Measurements from ENCODE around the gene WNT7B. TPM values are rescaled to one million over a fixed set of nuclear protein-coding genes. Genes with fewer than 3 reads are reported as not detected.

Gene WNT7B
- total and polyA plus RNA-seq, 5 experiments from 2014 or later = not detected

DNA sequence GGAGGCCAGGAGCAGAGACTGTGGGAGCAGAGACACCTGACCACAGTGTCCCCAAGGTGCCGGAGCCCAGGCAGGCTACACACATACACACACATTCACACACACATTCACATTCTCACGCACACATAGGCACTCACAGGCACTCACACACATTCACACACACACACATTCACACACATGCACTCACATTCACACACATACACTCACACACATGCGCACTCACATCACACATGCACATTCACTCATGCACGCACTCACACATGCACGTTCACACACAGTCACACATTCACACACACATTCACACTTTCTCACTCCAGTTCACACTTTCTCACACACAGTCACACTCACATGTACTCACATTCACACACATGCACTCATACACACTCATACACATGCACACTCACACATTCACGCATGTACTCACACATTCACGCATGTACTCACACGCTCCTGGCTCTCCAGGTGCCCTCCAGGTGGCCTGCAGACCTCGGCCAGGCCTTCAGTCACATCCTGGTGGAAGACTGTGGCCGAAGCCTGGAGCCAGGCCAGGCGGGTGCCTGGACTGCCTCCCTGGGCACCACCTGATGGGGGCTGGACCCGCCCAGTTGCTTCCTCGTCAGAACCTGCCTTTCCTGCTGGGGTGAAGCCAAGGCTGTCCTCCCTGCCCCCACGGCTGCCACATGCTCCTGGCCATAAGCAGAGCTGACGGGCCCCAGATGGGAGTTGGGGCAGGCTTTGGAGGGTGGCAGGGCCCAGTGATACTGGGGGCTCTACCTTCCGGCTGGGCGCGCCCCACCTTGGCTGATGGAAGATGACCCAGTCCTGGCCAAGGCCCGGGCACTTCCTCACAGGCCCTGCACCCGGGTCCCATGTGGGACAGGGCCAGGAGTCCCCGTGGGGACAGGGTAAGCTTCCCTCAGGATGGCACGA, 89.5 kb downstream of the WNT7B start:
- Mint-ChIP-seq H3K36me3 (peaks cover 0 to 4% (median 0%) of the 10 kb centered on the region in 3 donors), H3K9me3 (no peaks in the 10 kb centered on the region), H3K27me3 (peaks cover 11 to 65% (median 32%) of the 10 kb centered on the region in 5 donors), H3K4me3 (no peak overlapping the region), H3K4me1 (no peaks in the 10 kb centered on the region), H3K27ac (no peak overlapping the region)
- ATAC-seq = no peak
- POLR2A ChIA-PET = no interaction called here
- peak in 1 of 10 donors; percentile 57 for DNase-seq

- no peaks in the 10 kb centered on the region for H3K4me1 Mint-ChIP-seq
- ATAC-seq (no peak), DNase-seq (peak in 1 of 10 donors; percentile 38)
- H3K9me3 Mint-ChIP-seq = no peaks in the 10 kb centered on the region
- no peak overlapping the region for H3K4me3 Mint-ChIP-seq
- peaks cover 0 to 4% (median 0%) of the 10 kb centered on the region in 3 donors for H3K36me3 Mint-ChIP-seq
- H3K27me3 Mint-ChIP-seq = peaks cover 11 to 75% (median 31%) of the 10 kb centered on the region in 5 donors
- POLR2A ChIA-PET = no interaction called here
- peak overlapping the region in 1 of 10 donors; percentile 4 for H3K27ac Mint-ChIP-seq
Observed at GRCh38 chr22:45886540-45886939, 90.4 kb downstream of the WNT7B start.

DNA sequence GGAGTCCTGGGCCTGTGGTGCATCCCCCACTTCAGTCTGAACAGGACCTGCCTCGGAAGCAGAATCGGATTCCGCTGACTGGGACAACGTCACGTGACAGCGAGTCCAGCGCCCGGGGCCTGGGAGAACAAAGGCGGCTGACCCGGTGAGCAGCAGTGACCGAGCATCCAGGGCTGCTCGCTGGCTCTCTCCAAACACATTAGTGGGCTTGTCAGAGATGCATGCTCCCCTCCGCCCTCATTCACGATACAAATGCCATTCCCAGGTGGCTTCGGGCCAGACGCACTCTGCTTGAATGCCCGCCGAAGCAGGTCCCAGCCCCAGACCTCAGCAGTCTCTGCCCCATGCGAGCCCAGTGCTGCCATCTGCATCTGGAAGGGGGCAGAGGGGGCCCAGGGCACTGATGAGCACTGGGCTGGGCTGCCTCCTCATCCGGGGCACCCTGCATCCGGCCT, 91.0 kb downstream of the WNT7B start:
- Mint-ChIP-seq H3K27ac (no peak overlapping the region), H3K27me3 (peaks cover 11 to 78% (median 30%) of the 10 kb centered on the region in 5 donors), H3K4me3 (no peak overlapping the region), H3K9me3 (no peaks in the 10 kb centered on the region), H3K36me3 (peaks cover 0 to 4% (median 0%) of the 10 kb centered on the region in 3 donors), H3K4me1 (no peaks in the 10 kb centered on the region)
- POLR2A ChIA-PET = no interaction called here
- peak in 1 of 10 donors; percentile 49 for DNase-seq
- no peak for ATAC-seq

DNA sequence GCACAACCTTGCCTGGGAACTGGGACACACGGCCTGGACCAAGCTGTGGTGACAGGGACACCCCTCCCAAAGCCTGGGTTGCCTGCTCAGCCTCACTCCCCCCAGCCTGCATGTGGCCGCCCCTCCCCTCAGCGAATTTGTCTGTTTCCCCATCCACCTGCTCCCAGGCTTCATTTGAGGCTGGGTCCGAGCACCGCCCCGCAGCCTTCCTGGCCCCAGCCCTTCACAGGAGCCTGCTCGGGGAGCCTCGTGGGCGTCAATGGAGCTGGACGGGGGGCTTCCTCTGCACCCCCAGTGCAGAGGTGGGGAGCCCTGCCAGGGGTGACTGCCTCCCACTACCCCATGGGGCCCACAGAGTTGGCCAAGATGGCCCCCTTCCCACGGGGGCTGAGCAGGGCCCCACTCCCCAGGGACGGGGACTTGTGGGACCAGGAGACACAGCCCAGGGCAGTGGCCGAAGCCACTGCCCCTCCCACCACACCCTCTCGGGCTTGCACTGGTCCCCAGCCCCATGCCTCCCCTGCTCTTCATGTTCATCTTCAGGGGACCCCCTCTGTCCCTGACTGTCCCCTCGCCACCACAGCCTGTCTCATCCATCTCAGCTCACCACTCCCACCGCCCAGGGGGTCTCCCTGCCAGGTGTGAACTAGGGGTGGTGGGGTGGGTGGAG, 91.7 kb downstream of the WNT7B start:
- Mint-ChIP-seq H3K27ac (no peak overlapping the region), H3K9me3 (no peaks in the 10 kb centered on the region), H3K27me3 (peaks cover 13 to 85% (median 35%) of the 10 kb centered on the region in 5 donors), H3K4me1 (no peaks in the 10 kb centered on the region), H3K4me3 (no peak overlapping the region), H3K36me3 (peaks cover 0 to 4% (median 0%) of the 10 kb centered on the region in 3 donors)
- ATAC-seq (no peak), DNase-seq (peak in 1 of 10 donors; percentile 41)
- POLR2A ChIA-PET = no interaction called here

GRCh38 chr22:45884201-45885062, 92.5 kb downstream of the WNT7B start:
- DNase-seq (peak in 1 of 10 donors; percentile 41), ATAC-seq (no peak)
- no peak overlapping the region for H3K27ac Mint-ChIP-seq
- peaks cover 0 to 4% (median 0%) of the 10 kb centered on the region in 3 donors for H3K36me3 Mint-ChIP-seq
- H3K4me1 Mint-ChIP-seq = no peaks in the 10 kb centered on the region
- H3K27me3 Mint-ChIP-seq = peaks cover 16 to 94% (median 42%) of the 10 kb centered on the region in 5 donors
- H3K9me3 Mint-ChIP-seq = no peaks in the 10 kb centered on the region
- H3K4me3 Mint-ChIP-seq = no peak overlapping the region
- POLR2A ChIA-PET = no interaction called here

DNA sequence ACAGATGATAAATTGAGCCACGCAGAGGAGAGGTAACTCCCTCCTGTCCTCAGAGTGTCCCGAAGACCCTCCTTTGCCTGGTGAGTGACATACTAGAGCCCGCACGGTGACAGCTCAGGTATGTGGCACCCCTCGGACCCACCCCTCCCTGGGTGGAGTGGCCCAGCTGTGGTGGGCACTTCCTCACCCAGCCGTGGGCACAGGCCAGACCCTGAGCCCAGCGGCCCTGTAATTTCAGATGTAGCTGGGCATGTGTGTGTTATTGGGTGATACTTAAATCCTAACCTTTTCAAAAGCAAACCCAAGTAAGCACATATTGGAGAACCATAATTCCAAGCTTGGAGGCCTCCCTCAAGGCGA, 93.2 kb downstream of the WNT7B start:
- ATAC-seq (no peak), DNase-seq (no peak)
- POLR2A ChIA-PET = no interaction called here
- Mint-ChIP-seq H3K4me1 (peaks cover 0 to 4% (median 2%) of the 10 kb centered on the region in 4 donors), H3K4me3 (no peak overlapping the region), H3K27ac (no peak overlapping the region), H3K36me3 (peaks cover 0 to 4% (median 0%) of the 10 kb centered on the region in 3 donors), H3K9me3 (no peaks in the 10 kb centered on the region), H3K27me3 (peaks cover 16 to 97% (median 45%) of the 10 kb centered on the region in 5 donors)

DNA sequence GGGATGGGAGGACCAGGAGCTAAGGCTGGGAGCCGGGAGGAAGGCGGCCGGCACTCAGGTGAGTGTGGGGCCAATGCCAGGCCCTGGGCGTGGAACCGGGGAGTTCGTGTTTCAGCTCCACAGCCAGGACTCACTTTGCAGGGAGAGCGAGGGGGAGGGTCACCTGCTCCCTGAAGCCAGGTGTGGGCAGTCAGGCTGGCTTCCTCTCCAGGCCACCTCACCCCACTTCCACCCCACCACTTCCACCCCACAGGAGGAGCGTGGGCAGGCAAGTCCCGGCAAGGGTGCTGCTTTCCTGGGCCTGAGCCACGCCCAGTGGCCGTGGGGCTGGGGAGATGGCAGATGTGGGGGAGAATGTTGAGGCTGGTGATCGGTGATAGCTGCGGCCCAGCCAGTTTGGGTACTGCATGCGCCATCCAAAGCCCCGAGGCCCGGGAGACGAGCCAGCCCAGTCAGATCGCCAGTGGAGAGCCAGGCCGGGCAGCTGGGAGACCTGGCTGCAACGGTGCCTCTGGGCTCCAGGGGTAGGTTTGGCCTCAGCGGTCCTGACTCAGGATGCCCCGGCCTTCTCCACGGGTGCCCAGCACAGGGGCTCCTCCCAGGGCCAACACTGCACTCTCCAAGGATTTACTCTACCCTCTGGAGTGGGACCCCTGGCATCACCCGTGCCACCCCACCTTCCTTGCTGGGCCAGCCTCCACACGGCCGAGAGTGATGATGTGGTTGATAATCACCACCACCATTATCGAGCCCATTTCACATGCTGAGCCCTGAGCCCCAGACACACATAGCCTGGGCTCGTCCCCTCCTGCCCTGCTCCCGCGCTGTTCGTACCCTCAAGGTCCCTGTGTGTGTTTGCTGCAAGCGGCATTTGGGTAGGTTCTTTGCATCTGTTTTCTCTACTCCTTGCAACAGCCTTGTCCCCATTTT, 93.8 kb downstream of the WNT7B start:
- H3K27me3 Mint-ChIP-seq = peaks cover 20 to 97% (median 45%) of the 10 kb centered on the region in 5 donors
- DNase-seq (peak in 1 of 10 donors; percentile 55), ATAC-seq (no peak)
- H3K9me3 Mint-ChIP-seq = no peaks in the 10 kb centered on the region
- H3K36me3 Mint-ChIP-seq = peaks cover 0 to 4% (median 0%) of the 10 kb centered on the region in 3 donors
- POLR2A ChIA-PET = no interaction called here
- peak overlapping the region in 1 of 10 donors; percentile 18 for H3K27ac Mint-ChIP-seq
- H3K4me1 Mint-ChIP-seq = peaks cover 0 to 9% (median 5%) of the 10 kb centered on the region in 4 donors
- H3K4me3 Mint-ChIP-seq = no peak overlapping the region

DNA sequence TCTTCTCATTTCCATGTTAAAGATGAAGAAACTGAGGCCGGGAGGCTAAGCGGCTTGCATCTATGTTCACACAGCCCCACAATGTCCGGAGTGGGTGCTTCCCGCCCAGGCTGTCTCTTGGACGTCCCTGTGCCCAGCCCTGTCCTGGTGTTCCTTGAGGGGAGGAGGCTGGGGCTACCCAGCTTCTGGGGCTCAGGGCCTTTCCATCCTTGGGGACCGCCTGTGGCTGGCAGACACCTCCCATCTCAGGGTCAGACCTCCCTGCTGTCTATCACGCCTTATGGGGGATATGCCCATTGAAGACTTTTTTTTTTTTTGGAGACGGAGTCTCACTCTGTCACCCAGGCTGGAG, 95.5 kb downstream of the WNT7B start:
- Mint-ChIP-seq H3K4me3 (no peak overlapping the region), H3K27ac (no peak overlapping the region), H3K4me1 (peaks cover 0 to 9% (median 5%) of the 10 kb centered on the region in 4 donors), H3K36me3 (peaks cover 0 to 4% (median 0%) of the 10 kb centered on the region in 3 donors), H3K27me3 (peaks cover 14 to 87% (median 40%) of the 10 kb centered on the region in 5 donors), H3K9me3 (no peaks in the 10 kb centered on the region)
- POLR2A ChIA-PET = no interaction called here
- ATAC-seq (no peak), DNase-seq (peak in 1 of 10 donors; percentile 16)

DNA sequence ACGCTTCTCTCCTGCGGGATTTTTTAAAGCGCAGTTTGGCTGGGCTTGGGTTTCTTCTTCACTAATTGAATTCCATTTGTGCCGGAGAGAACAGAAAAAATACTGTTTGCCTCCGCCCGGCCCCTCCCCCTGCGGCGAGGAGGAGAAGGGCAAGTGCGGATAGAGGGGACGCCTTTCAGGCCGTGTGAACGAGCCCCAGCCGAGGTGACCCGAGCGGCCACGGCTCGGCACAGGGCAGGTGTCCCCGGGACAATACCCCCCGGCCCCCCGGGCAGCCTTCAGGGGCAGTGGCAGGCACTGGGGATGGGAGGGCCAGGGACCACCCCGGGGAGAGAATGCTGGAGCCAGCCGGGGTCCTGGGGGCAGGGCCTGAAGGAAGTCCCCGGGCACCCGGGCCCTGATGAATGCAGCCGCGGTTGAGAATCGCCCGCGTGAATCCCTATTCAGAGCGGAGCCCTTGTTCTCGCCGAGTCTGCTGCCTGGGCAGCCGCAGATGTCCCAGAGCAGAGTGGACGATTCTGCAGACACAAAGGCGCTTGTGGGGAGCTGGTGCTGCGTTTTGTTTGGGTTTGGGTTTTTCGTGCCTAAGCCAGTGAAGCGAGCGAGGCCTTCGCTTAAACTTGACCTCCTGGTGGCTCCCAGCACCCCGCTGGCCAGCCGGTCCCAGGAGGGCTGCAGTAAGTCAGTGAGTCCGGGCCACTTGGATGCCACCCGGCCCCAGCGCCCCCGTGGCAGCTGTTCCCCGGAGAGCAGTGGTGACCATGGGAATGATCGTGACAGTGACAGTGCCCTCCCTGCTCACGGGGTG, 96.0 kb downstream of the WNT7B start:
- H3K9me3 Mint-ChIP-seq = peaks cover 0 to 2% (median 0%) of the 10 kb centered on the region in 9 donors
- POLR2A ChIA-PET = no interaction called here
- peak overlapping the region in 1 of 10 donors; percentile 34 for H3K27ac Mint-ChIP-seq
- ATAC-seq (no peak), DNase-seq (peak in 1 of 10 donors; percentile 35)
- H3K4me1 Mint-ChIP-seq = peaks cover 0 to 9% (median 5%) of the 10 kb centered on the region in 4 donors
- no peak overlapping the region for H3K4me3 Mint-ChIP-seq
- peaks cover 0 to 4% (median 0%) of the 10 kb centered on the region in 3 donors for H3K36me3 Mint-ChIP-seq
- peaks cover 13 to 81% (median 35%) of the 10 kb centered on the region in 5 donors for H3K27me3 Mint-ChIP-seq

GRCh38 chr22:45880091-45880715, 96.8 kb downstream of the WNT7B start:
- H3K27me3 Mint-ChIP-seq = peaks cover 13 to 74% (median 32%) of the 10 kb centered on the region in 5 donors
- H3K27ac Mint-ChIP-seq = no peak overlapping the region

More at GRCh38 chr22:45880091-45880715, 96.8 kb downstream of the WNT7B start:
- ATAC-seq (no peak), DNase-seq (peak in 1 of 10 donors; percentile 47)
- Mint-ChIP-seq H3K4me3 (no peak overlapping the region), H3K4me1 (peaks cover 0 to 9% (median 5%) of the 10 kb centered on the region in 4 donors), H3K9me3 (peaks cover 0 to 2% (median 0%) of the 10 kb centered on the region in 9 donors), H3K36me3 (peaks cover 0 to 4% (median 0%) of the 10 kb centered on the region in 3 donors)
- POLR2A ChIA-PET = no interaction called here

All from naive thymus-derived CD8-positive, alpha-beta T cell (primary cell).